Stimulated activated CD4-positive, alpha-beta T cell treated with anti-CD3 and anti-CD28 coated beads, Interleukin-1b, Interleukin-23, amount 100 ng/mL, for 4 hours (primary cell): Measurements from ENCODE around the gene HK1.
"Not testable (repeated sequence)": the region's sequence is repeated elsewhere in the genome, so short reads cannot be mapped to it uniquely, and the experiment has no call there.

ENCODE experiments used
- DNase-seq, 2 donors: peaks; one replicate each; pipeline ENCODE4 v3.0.0-alpha.2; 2020; ENCODE audit warnings: low read depth in 2 of 2

The HK1 gene

GRCh38 chr10:69419744-69420126, 141.4 kb downstream of the HK1 start:
- no peak for DNase-seq

GRCh38 chr10:69421611-69422308, 143.5 kb downstream of the HK1 start:
- DNase-seq = no peak

GRCh38 chr10:69422676-69423075, 144.4 kb downstream of the HK1 start:
- no peak for DNase-seq

- DNase-seq = no peak
Measured at GRCh38 chr10:69425041-69425440, 146.7 kb downstream of the HK1 start.

GRCh38 chr10:69425511-69426298, 147.4 kb downstream of the HK1 start:
- DNase-seq = no peak

- DNase-seq = no peak
Measured at GRCh38 chr10:69426376-69426727, 148.1 kb downstream of the HK1 start.

- DNase-seq = no peak
Measured at GRCh38 chr10:69428165-69428564, 149.9 kb downstream of the HK1 start.

GRCh38 chr10:69434169-69434568, 155.9 kb downstream of the HK1 start:
- DNase-seq = no peak

- DNase-seq = no peak
Measured at GRCh38 chr10:69434926-69435325, 156.6 kb downstream of the HK1 start.

GRCh38 chr10:69435966-69436520, 157.7 kb downstream of the HK1 start:
- no peak for DNase-seq

- no peak for DNase-seq
Measured at GRCh38 chr10:69437321-69438259, 159.3 kb downstream of the HK1 start.

- DNase-seq = no peak
Measured at GRCh38 chr10:69438536-69439349, 160.4 kb downstream of the HK1 start.

- DNase-seq = no peak
Measured at GRCh38 chr10:69439350-69439739, 161.0 kb downstream of the HK1 start.

GRCh38 chr10:69439813-69440506, 161.7 kb downstream of the HK1 start:
- no peak for DNase-seq

- no peak for DNase-seq
Measured at GRCh38 chr10:69443354-69443753, 165.1 kb downstream of the HK1 start.

- DNase-seq = no peak
Measured at GRCh38 chr10:69445041-69445440, 166.7 kb downstream of the HK1 start.

GRCh38 chr10:69446229-69446628, 167.9 kb downstream of the HK1 start:
- DNase-seq = no peak

GRCh38 chr10:69446650-69447151, 168.4 kb downstream of the HK1 start:
- DNase-seq = no peak

- DNase-seq = peak in 1 of 2 donors; percentile 25
Measured at GRCh38 chr10:69449841-69450240, 171.5 kb downstream of the HK1 start.

- DNase-seq = not testable (repeated sequence)
Measured at GRCh38 chr10:69450395-69450794, 172.1 kb downstream of the HK1 start.
